IPS-18c (cell line): ENCODE measurements around the gene SYT13.
"Not testable (repeated sequence)": the region's sequence is repeated elsewhere in the genome, so short reads cannot be mapped to it uniquely, and the experiment has no call there.

Experiments used
- H3K4me3 ChIP-seq: 2 replicates; pipeline ENCODE4 v1.7.0; 2013; ENCODE audit warnings: low read depth, mild to moderate bottlenecking, low read length, moderate library complexity; ENCODE audit not compliant: insufficient read depth
- H3K9me3 ChIP-seq: one replicate; pipeline ENCODE4 v1.6.1; 2013; ENCODE audit warnings: mild to moderate bottlenecking, low read length, moderate library complexity; ENCODE audit not compliant: control insufficient read depth, insufficient read depth

SYT13 gene

DNA sequence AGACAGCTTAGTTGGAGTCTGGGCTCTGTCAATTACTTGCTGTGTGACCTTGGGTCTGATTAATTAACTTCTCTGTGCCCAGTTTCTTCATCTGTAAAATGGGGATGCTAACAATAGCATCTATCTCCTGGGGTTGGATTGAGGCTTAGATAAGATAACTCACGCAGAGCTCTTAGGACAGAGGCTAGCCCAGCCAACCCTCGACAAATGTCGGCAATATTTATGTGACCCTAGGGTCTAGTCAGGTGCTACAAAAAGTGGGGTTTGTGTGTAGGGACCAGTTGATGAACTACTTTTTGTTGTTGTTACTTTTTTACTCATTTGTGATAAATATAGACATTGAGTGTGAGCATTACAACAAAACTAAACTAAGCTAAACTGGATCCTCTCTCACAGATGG is 22.4 kb downstream of the SYT13 start:
- Histone ChIP-seq H3K4me3 (no peak overlapping the region), H3K9me3 (no peaks in the 10 kb centered on the region)

DNA sequence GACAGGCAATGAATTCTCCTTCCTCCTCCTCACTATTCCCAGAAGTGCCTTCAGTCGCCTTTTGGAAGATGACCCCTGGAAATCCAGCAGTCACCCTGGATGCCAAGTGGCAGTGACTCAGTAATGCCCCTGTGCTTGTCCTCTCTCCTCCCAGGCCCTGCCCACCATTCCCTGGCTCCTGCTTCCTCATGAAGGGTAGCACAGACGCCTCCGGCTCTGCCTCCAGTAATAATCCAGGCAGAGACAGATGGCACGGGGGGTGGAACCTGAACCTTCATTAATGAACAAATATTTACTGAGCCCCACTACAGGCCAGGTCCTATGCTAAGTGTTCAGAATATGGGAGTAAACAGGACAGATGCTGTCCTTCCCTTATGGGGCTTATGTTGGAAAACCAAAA is 23.2 kb downstream of the SYT13 start:
- Histone ChIP-seq H3K9me3 (no peaks in the 10 kb centered on the region), H3K4me3 (no peak overlapping the region)

DNA sequence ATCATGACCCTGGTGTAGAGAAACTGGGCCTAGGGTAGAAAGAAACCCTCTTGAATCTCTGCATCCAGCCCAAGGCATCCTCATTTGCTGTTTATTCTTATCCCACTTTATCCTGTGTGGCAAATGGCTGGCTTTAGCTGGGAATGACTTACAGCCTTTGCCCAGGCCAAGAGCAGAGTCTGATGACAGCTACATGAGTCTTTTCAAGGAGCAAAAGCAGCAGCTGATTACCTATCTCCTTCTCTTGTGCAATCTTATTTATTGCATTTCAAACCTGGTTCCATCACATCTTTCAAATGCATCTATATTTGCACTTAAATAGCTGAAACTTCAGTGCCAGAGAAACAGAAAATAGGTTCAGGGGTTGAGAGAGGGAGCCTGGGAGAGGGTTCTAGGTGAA is 26.1 kb downstream of the SYT13 start:
- Histone ChIP-seq H3K4me3 (no peak overlapping the region), H3K9me3 (no peaks in the 10 kb centered on the region)

DNA sequence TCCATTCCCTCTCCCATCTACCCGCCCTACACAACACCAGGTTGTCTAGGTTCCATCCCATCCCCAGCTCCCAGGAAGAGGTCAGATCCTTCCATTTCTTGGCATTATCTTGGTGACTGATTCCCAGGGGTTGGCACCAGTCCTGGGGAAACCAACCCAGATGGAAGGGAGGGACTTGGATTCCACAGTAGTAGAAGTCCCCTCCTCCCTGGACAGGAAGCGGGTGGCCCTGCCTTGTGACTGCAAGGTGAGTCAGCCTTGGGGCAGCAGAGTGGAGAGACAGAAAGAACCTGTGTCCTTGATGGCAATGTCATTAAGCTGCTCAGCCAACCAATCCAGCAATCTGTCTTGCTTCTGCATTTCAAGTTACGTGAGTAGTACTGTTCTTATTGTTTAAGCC is 26.5 kb downstream of the SYT13 start:
- no peak overlapping the region for H3K4me3 ChIP-seq

DNA sequence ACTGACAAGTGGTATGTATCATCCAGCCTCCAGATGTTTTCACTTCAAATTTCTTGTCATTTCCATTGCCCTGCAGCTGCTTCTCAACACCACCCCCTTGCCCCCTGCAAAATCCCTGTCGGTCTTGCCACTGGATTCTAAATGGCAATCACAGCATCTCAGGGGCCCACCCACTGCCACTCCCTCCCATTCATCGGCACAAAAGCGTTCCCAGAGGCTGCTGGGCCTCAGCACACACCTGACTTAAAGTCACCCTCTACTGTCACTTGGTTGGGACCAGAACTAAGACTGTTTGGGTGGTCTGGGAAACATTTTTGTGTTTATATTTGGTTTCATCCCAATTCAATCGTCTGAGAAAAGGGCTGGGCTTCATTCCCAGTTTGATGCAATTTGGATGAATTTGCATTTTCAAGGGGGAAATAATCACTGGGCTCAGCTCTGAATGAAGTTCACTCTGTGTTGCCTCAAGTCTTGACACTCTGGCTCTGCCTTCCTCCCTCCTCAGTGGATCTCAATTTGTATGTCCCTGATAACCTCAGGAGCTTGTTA is 27.1 kb downstream of the SYT13 start:
- Histone ChIP-seq H3K9me3 (no peaks in the 10 kb centered on the region), H3K4me3 (no peak overlapping the region)

More for the DNA sequence above, 26.5 kb downstream of the SYT13 start:
- H3K9me3 ChIP-seq: no peaks in the 10 kb centered on the region

DNA sequence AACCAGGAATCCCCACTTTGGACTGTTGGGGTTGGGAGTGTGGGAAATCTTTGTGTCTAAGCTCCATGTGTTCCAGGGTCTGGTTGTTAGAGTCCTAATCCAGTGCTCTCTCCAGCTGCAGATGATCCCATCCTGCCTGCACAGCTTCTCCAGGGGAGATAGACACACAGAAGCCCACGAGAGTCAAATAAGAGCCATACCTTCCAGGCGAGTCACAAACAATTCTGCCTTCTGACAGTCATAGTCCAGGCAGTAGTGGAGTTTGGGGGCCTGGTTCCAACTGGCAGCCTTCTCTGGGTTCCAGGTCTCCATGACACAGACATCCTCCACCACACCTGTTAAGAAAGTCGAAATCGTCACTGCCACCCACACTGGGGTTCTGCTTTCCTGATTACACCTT is 32.1 kb downstream of the SYT13 start:
- no peak overlapping the region for H3K4me3 ChIP-seq
- H3K9me3 ChIP-seq: no peaks in the 10 kb centered on the region

DNA sequence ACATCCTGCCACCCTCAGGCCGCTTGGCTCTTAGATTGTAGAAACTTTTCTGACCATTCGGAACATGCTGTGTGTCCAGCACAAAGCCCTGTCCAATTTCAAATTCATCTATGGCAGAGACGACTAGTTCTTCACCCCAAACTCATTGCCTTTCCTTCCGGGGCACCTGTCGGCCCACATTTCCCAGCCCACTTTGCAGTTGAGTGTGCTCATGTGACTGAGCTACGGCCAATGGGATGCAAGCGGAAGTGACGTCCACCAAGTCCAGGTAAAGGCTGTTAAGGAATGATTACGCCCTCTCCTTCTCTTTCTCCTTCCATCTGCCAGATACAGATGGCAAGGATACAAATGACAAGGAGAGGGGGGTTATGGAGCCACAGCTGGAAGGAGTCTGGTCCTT is 32.5 kb downstream of the SYT13 start:
- no peaks in the 10 kb centered on the region for H3K9me3 ChIP-seq
- H3K4me3 ChIP-seq: no peak overlapping the region

DNA sequence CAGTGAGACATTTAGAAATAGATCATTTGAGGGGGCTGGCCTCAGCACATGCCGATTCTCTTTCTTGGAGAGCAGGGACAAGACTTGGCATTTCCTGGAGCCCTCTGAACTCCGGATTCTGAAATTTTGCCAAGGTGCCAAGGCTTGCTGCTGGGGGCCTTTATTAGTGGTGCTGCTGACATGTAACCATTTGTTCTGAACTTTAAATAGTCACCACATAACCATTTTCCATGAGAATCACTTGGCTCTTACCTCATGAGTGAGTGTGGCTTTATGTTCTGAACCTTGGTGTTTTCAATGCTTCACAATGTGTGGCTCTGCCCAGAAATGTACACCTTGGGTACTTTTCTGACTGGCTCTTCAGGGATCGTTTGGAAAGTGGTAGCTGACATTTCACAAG is 33.3 kb downstream of the SYT13 start:
- H3K4me3 ChIP-seq: no peak overlapping the region
- no peaks in the 10 kb centered on the region for H3K9me3 ChIP-seq

DNA sequence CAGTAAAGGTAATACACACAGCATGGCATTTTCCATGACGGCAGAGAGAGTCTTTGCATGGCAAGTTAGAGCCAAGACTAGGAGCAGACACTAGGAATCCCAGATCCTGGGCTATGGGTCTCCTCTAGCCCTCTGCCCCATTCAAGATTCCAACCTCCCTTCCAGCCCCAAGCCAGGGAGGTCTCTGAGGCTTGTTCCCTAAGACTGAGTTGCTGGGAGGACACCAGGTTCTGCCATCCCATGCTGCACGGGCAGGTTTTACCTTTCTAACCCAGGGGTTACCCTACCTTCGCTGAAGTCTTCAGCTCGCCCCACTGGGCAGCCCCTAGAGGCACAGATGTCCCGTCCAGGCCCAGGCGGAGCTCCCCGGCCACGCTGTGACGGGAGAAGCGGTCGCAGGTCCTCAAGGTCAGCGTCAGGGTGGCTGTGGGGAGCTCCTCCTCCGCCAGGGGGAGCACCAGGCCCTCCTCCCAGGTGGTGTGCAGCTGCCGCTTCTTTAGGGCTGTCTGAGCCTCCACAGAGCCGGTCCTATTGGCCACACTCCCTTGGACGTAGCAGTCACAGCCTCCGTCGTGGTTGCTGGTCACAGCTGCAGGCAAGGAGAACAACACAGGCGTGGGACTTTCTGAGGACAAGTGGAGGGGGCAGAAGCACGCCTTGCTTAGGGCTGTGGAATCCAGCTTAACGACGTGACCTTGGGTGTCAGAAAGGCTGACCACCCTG is 33.8 kb downstream of the SYT13 start:
- Histone ChIP-seq H3K9me3 (no peaks in the 10 kb centered on the region), H3K4me3 (no peak overlapping the region)

DNA sequence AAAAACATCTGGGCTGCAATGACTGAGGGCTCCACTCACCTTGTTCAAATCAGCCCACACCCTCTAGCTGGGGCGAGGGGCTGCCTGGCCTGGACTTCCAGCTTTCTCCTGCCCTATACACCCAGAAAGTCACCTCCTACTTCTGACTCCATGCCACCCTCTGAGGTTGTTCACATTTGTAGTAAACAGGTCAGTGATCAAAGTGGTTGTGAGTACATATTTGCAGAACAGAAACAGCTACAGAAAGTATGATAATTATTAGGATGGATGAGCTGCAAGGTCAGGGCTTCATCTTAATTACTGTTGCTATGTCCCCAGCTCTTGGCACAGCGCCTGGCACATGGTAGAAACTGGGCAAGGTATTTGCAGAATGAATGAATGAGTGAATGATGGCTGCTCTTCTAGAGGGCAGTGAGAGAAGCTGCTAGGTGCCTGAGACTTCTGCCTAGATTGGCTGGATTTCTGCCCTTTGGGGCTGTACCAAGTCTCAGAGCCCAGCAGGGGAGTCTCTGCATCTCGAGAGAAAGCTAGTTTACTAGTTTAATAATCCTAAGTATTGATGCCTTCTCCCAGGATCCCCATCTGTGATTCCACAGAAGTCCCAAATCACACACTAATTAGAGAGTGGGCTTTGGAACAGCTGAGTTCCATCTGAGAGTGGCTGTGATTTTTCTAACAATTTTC is 36.0 kb downstream of the SYT13 start:
- no peak overlapping the region for H3K4me3 ChIP-seq
- H3K9me3 ChIP-seq: no peaks in the 10 kb centered on the region

DNA sequence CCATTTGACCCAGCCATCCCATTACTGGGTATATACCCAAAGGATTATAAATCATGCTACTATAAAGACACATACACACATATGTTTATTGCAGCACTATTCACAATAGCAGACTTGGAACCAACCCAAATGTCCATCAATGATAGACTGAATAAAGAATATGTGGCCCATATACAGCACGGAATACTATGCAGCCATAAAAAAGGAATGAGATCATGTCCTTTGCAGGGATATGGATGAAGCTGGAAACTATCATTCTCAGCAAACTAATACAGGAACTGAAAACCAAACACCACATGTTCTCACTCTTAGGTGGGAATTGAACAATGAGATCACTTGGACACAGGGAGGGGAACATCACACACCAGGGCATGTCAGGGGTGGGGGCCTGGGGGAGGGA is 36.8 kb downstream of the SYT13 start:
- H3K4me3 ChIP-seq, H3K9me3 ChIP-seq: not testable (repeated sequence)

DNA sequence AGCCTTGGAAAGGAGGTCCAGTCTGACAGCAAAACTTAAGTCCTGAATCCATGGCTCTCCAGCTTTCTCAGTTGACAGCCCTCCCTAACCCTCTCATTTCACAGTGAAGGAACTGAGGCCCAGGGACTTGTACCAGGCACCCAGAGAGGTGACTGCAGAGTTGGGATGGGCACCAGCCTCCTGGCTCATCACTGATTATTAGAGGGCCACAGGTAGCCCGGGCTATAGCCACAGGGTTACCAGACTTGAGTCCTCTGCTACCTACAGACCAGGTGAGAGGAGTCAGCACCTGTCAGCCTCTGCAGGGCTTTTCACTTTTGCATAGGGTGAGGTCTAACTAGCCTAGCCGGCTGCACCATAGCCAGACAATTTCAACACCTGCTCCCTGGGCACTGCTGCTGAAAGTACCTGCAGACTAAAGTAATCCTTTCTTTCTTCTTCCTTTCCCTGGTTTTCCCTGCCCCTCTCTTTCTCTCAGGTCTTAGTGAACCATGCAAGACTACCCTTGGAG is 37.6 kb downstream of the SYT13 start:
- Histone ChIP-seq H3K9me3 (no peaks in the 10 kb centered on the region), H3K4me3 (no peak overlapping the region)

DNA sequence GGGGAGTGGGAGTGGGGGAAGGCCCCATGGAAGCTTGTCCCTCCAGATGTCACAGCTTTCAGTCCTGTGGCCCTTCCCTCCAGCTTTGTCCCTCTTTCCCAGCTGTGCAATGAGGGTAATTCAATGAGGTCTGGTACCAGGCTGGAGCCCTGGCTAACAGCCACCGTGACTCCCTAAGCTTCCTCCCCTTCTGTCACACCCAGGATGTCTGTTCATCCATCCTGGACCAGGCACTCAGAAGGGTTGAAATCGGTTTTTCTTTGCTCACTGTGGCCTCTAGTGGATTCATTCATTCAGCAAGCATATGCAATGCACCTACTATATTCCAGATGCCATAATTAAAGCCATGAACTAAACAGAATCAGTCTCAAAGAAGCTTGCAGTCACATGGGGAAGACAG is 38.7 kb downstream of the SYT13 start:
- Histone ChIP-seq H3K9me3 (no peaks in the 10 kb centered on the region), H3K4me3 (no peak overlapping the region)

DNA sequence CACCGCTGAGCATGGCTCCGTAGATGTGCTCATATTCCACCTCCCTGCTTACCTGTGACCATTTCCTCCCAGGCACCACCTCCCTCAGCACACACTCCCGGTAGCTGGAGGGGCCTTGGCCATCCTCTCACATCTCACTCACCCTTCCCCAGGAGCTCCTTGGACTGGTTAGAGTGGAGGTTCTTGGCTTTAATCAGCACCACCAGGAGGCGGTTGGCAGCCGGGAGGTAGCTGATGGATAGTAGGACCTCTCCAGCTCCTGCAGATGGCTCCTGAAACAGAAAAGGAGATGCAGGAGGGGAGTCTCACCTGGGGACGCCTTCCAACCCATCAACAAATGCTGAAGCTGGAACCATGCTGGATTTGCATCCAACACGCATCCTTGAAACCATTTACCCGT is 39.9 kb downstream of the SYT13 start:
- H3K9me3 ChIP-seq: no peaks in the 10 kb centered on the region
- no peak overlapping the region for H3K4me3 ChIP-seq

DNA sequence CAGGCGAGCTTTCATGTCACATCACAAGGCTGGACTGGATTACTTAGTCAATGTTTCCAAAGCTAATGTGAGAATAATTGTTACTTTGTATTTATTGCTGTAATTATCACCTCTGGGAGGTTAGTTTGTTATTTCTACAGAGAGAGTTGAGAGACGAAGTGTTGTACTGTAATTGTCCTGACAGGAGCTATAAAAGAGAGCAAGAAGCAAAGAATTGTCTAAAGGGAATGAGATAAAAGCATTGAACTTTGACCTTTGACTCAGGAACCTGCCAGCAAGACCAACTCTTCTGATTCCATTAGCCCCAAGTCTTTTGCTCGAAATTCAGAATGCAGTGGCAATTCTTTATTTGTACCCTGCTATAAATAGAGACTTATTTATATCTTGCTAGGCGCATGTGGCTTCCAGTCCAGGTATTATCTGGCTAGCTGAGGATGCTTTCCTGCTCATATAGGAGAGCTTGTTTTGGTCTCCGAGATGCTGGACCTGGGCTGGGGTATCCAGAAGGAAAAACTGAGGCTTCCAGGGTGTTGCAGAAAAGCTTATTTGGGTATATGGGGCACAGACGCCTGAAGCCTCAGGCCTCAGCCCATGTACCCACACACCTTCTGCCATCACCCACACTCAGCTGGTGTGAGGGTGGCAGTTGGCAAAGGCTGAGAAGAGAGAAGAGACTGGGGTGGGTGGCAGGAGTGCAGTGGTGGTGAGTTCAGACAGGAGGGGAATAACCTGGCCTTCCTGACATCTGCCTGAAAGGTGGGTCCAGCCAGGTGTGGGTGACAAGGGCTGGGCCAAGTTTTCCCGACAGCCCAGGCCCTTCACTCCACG is 40.7 kb downstream of the SYT13 start:
- H3K4me3 ChIP-seq: no peak overlapping the region
- H3K9me3 ChIP-seq: no peaks in the 10 kb centered on the region

DNA sequence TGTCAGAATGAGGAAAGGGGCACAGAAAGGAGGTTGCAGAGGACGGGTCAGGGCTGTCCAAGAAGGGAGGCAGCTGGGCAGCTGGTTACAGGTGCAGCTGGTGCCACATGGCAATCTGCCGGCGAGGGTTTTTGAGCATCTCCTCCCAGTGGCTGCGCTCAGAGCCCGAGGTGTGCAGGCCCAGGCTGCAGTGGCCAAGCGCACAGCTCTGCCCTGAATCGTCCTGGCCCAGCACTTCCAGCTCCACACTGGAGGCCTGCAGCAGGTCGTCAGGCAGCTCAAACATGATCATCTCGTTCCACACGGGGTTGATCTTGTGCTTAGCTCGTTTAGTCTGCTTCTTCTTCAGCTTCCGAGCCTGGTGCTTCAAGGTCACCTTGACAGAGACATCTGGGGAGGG is 42.2 kb downstream of the SYT13 start:
- no peak overlapping the region for H3K4me3 ChIP-seq
- H3K9me3 ChIP-seq: no peaks in the 10 kb centered on the region

DNA sequence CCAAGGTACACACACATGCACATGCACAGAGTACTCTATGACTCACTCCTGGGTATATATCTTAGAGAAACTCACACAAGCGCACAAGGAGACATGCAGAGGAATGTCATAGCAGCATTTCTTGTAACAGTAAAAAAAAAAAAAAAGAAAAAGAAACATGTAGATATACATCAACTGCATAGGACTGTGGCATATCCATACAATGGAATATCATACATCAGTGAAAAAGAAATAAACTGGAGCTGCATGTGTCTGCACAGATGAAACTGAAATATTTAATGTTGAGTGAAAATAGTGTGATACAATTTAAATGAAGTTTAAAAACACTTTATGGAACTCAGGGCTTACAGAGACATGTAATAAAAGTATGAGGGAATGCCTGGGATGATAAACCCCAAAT is 46.4 kb downstream of the SYT13 start:
- Histone ChIP-seq H3K9me3 (peaks cover 3% of the 10 kb centered on the region), H3K4me3 (no peak overlapping the region)

DNA sequence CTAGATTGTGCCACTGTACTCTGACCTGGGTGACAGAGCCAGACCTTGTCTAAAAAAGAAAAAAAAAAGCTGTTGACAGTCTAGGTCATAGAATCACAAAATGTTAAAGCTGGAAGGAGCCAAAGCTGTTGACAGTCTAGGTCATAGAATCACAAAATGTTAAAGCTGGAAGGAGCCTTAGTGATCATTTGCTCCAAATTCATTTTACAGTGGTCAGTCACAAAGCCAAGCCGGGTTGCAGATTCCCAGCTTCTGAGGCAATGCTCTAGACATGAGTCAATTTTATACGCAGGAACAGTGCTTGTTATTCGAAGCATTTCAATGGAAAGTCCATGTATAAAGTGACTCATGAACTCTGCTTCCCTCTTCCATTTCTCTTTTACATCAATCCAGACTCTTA is 47.4 kb downstream of the SYT13 start:
- H3K9me3 ChIP-seq: peaks cover 3% of the 10 kb centered on the region
- H3K4me3 ChIP-seq: no peak overlapping the region
